Testis (tissue), 3 donors: ENCODE results near the gene EDEM2. TPM values are rescaled to one million over a fixed set of nuclear protein-coding genes. Genes with fewer than 3 reads are reported as not detected.
"Not testable (repeated sequence)": the region's sequence is repeated elsewhere in the genome, so short reads cannot be mapped to it uniquely, and the experiment has no call there.

Source experiments
- DNase-seq: peaks from one replicate; pipeline ENCODE4 v3.0.0-alpha.2; 2019
- H3K27ac ChIP-seq, 2 donors: fragments of 200-600 bp; sonication (generic); one replicate each; pipeline ENCODE4 v1.5.1; 2019
- H3K27me3 ChIP-seq: fragments of 200-600 bp; sonication (generic); one replicate; pipeline ENCODE4 v1.5.1; 2019
- H3K36me3 ChIP-seq: fragments of 200-600 bp; sonication (generic); one replicate; pipeline ENCODE4 v1.5.1; 2017; ENCODE audit warnings: low read depth; ENCODE audit errors: missing control alignments
- H3K4me1 ChIP-seq: fragments of 200-600 bp; sonication (generic); one replicate; pipeline ENCODE4 v1.5.1; 2019
- H3K4me3 ChIP-seq, 2 donors: fragments of 200-600 bp; sonication (generic); one replicate each; pipeline ENCODE4 v1.5.1; 2017 to 2019
- H3K9me3 ChIP-seq: fragments of 200-600 bp; sonication (generic); one replicate; pipeline ENCODE4 v1.5.1; 2017
- CTCF ChIP-seq, 3 experiments: fragments of 450-650 bp in 2 of 3; fragments of 200-600 bp in 1 of 3; sonication (generic) in 1 of 3; IDR thresholded peaks; one replicate each; pipeline ENCODE4 v1.5.1; 2016 to 2019; ENCODE audit warnings: antibody characterized with exemption in 3 of 3, mild to moderate bottlenecking in 2 of 3, moderate library complexity in 1 of 3
- POLR2A ChIP-seq: fragments of 450-650 bp; IDR thresholded peaks from one replicate; pipeline ENCODE4 v1.6.1; 2017; ENCODE audit warnings: antibody characterized with exemption, mild to moderate bottlenecking, moderate library complexity
- WGBS, 2 donors: methylation state at CpG; one replicate each; pipeline ENCODE4 v1.1.5; 2018; 5-methylcytosine and 5-hydroxymethylcytosine counted together
- intact Hi-C: fragments of 100-400 bp; cut with DNase I; formaldehyde crosslinking; loops from one replicate; pipeline ENCODE4 v1.15.1; 2023; ENCODE audit warnings: low total_unique reads
- polyA plus RNA-seq: library from polyadenylated mRNA; stranded (reverse); fragments of 350-450 nt; fragmentation: Illumina TruSeq; extraction: RNeasy Lipid Tissue Mini Kit (QIAGEN cat#74804); gene quantifications from one replicate; pipeline ENCODE4 v1.2.3, GENCODE V29; 2014; ENCODE audit warnings: low read depth, low replicate concordance; ENCODE audit not compliant: insufficient read depth
- total RNA-seq, 2 donors: library from RNA; depleted of rRNA; stranded (reverse); fragments of >200 nt; gene quantifications; one replicate each; pipeline ENCODE4 v1.2.3, GENCODE V29; 2016

The EDEM2 gene
- total and polyA plus RNA-seq, 3 donors from 2014 or later, result 14.0 to 16.9 (median 15.7) TPM

- Histone ChIP-seq H3K9me3 (no peaks in the 10 kb centered on the region), H3K36me3 (no peaks in the 10 kb centered on the region), H3K4me1 (no peaks in the 10 kb centered on the region), H3K27me3 (no peaks in the 10 kb centered on the region), H3K4me3 (no peak overlapping the region), H3K27ac (no peak overlapping the region)
- TF ChIP-seq CTCF (IDR thresholded peaks at IDR 0.05) (no peak), POLR2A (no peak)
- no peak for DNase-seq
- intact Hi-C loops, result no loop called here
- whole genome bisulfite sequencing, 2 donors, result 80 to 85% methylated on average over 3 of the region's 3 CpGs
Observed at GRCh38 chr20:35084998-35085397, 62.1 kb downstream of the EDEM2 start.

GRCh38 chr20:35080348-35080642 is 66.8 kb downstream of the EDEM2 start:
- H3K9me3 ChIP-seq, intact Hi-C loops, H3K36me3 ChIP-seq, H3K27ac ChIP-seq, H3K27me3 ChIP-seq, H3K4me1 ChIP-seq, H3K4me3 ChIP-seq, DNase-seq: not testable (repeated sequence)
- WGBS, 2 donors, result 45 to 54% methylated on average over 5 of the region's 5 CpGs

- Histone ChIP-seq H3K27ac (no peak overlapping the region), H3K4me3 (no peak overlapping the region), H3K9me3 (no peaks in the 10 kb centered on the region), H3K27me3 (no peaks in the 10 kb centered on the region), H3K36me3 (no peaks in the 10 kb centered on the region), H3K4me1 (no peaks in the 10 kb centered on the region)
- DNase-seq, result no peak
- WGBS, 2 donors, result 87 to 95% methylated on average over 8 of the region's 8 CpGs
- intact Hi-C loops, result no loop called here
- TF ChIP-seq POLR2A (no peak), CTCF (IDR thresholded peaks at IDR 0.05) (no peak)
Observed at GRCh38 chr20:35079472-35080347, 67.4 kb downstream of the EDEM2 start.

GRCh38 chr20:35077872-35078271 is 69.3 kb downstream of the EDEM2 start:
- H3K9me3 ChIP-seq, result no peaks in the 10 kb centered on the region
- DNase-seq, result no peak
- H3K4me1 ChIP-seq, result no peaks in the 10 kb centered on the region
- no peaks in the 10 kb centered on the region for H3K27me3 ChIP-seq
- no peak overlapping the region for H3K27ac ChIP-seq
- no peak for TF ChIP-seq CTCF (IDR thresholded peaks at IDR 0.05)
- no peak for TF ChIP-seq POLR2A
- intact Hi-C loops, result no loop called here
- H3K4me3 ChIP-seq, result no peak overlapping the region
- no peaks in the 10 kb centered on the region for H3K36me3 ChIP-seq
- 92 to 94% methylated on average over 5 of the region's 5 CpGs for WGBS, 2 donors

- 97 to 100% methylated on average over 5 of the region's 5 CpGs for WGBS, 2 donors
- TF ChIP-seq POLR2A (no peak), CTCF (IDR thresholded peaks at IDR 0.05) (no peak)
- Histone ChIP-seq H3K9me3 (no peaks in the 10 kb centered on the region), H3K27me3 (no peaks in the 10 kb centered on the region), H3K4me3 (no peak overlapping the region), H3K4me1 (no peaks in the 10 kb centered on the region), H3K36me3 (no peaks in the 10 kb centered on the region), H3K27ac (no peak overlapping the region)
- no peak for DNase-seq
- intact Hi-C loops, result no loop called here
Observed at GRCh38 chr20:35077341-35077740, 69.8 kb downstream of the EDEM2 start.

GRCh38 chr20:35071436-35072153 is 75.5 kb downstream of the EDEM2 start:
- H3K27ac ChIP-seq, H3K36me3 ChIP-seq, H3K4me1 ChIP-seq, H3K27me3 ChIP-seq, intact Hi-C loops, DNase-seq, H3K4me3 ChIP-seq, H3K9me3 ChIP-seq: not testable (repeated sequence)
- WGBS, 2 donors, result 90 to 92% methylated on average over 7 to 8 of the region's 8 CpGs
